Breast epithelium (tissue), 4 donors: ENCODE measurements around the gene TUBA3D. TPM values are rescaled to one million over a fixed set of nuclear protein-coding genes. Genes with fewer than 3 reads are reported as not detected.
"Not testable (repeated sequence)": the region's sequence is repeated elsewhere in the genome, so short reads cannot be mapped to it uniquely, and the experiment has no call there.

Experiments
- DNase-seq, 2 donors: peaks; one replicate each; pipeline ENCODE4 v3.0.0-alpha.2; 2019; ENCODE audit warnings: low spot score in 2 of 2
- H3K27ac ChIP-seq, 2 donors: fragments of 200-600 bp; sonication (generic) in 1 of 2; one replicate each; pipeline ENCODE4 v1.5.1; 2016 to 2019; ENCODE audit warnings: mild to moderate bottlenecking in 1 of 2
- H3K27me3 ChIP-seq, 2 donors: fragments of 200-600 bp; sonication (generic) in 1 of 2; one replicate each; pipeline versions ENCODE4 v1.5.1 to v1.6.0; 2017 to 2019; ENCODE audit warnings: control low read depth in 1 of 2, mild to moderate bottlenecking in 1 of 2
- H3K36me3 ChIP-seq: fragments of 200-600 bp; one replicate; pipeline ENCODE4 v1.5.1; 2019
- H3K4me1 ChIP-seq, 2 donors: fragments of 200-600 bp; sonication (generic); one replicate each; pipeline ENCODE4 v1.5.1; 2016 to 2019; ENCODE audit warnings: control low read depth in 1 of 2
- H3K4me3 ChIP-seq, 3 donors: fragments of 200-600 bp; sonication (generic); 1 replicate in 2 of 3; 2 replicates in 1 of 3; pipeline ENCODE4 v1.5.1; 2016 to 2019; ENCODE audit warnings: mild to moderate bottlenecking in 3 of 3, moderate library complexity in 2 of 3
- H3K9me3 ChIP-seq, 2 donors: fragments of 200-600 bp; sonication (generic) in 1 of 2; one replicate each; pipeline ENCODE4 v1.5.1; 2016 to 2019; ENCODE audit warnings: control low read depth in 1 of 2
- CTCF ChIP-seq, 3 donors: fragments of 450-650 bp; IDR thresholded peaks; one replicate each; pipeline ENCODE4 v1.5.1; 2016 to 2017; ENCODE audit warnings: antibody characterized with exemption in 3 of 3, mild to moderate bottlenecking in 3 of 3, moderate library complexity in 3 of 3
- POLR2A ChIP-seq: fragments of 450-650 bp; IDR thresholded peaks from one replicate; pipeline ENCODE4 v1.6.1; 2016; ENCODE audit warnings: antibody characterized with exemption, mild to moderate bottlenecking, moderate library complexity
- POLR2AphosphoS5 ChIP-seq, 3 donors: sonication (generic); formaldehyde crosslinking; IDR thresholded peaks; one replicate each; pipeline ENCODE4 v1.6.1; 2017; ENCODE audit warnings: antibody characterized with exemption in 3 of 3
- intact Hi-C: fragments of 100-400 bp; cut with DNase I; formaldehyde crosslinking; loops from one replicate; pipeline ENCODE4 v1.15.1; 2023; ENCODE audit warnings: low total_unique reads
- total RNA-seq, 3 donors: library from RNA; depleted of rRNA; stranded (reverse); fragments of >200 nt; gene quantifications; one replicate each; pipeline ENCODE4 v1.1.0, GENCODE V29; 2016

TUBA3D gene
- total RNA-seq, 3 donors from 2014 or later: not detected

- no peak for DNase-seq
Measured at GRCh38 chr2:131517106-131517831, 41.4 kb downstream of the TUBA3D start.

GRCh38 chr2:131517856-131518255, 41.9 kb downstream of the TUBA3D start:
- H3K4me3 ChIP-seq, H3K27me3 ChIP-seq, H3K4me1 ChIP-seq, H3K36me3 ChIP-seq, DNase-seq, H3K9me3 ChIP-seq, H3K27ac ChIP-seq, intact Hi-C loops: not testable (repeated sequence)

More at GRCh38 chr2:131517106-131517831, 41.4 kb downstream of the TUBA3D start:
- Histone ChIP-seq H3K9me3 (no peaks in the 10 kb centered on the region), H3K4me3 (no peak overlapping the region), H3K27me3 (no peaks in the 10 kb centered on the region), H3K36me3 (no peaks in the 10 kb centered on the region), H3K27ac (no peak overlapping the region), H3K4me1 (no peaks in the 10 kb centered on the region)
- intact Hi-C loops: no loop called here
- TF ChIP-seq POLR2A (no peak), CTCF (IDR thresholded peaks at IDR 0.05) (no peak), POLR2AphosphoS5 (IDR thresholded peaks at IDR 0.05) (no peak)

GRCh38 chr2:131518531-131518930, 42.6 kb downstream of the TUBA3D start:
- intact Hi-C loops, H3K27me3 ChIP-seq, H3K36me3 ChIP-seq, H3K9me3 ChIP-seq, DNase-seq, H3K27ac ChIP-seq, H3K4me1 ChIP-seq, H3K4me3 ChIP-seq: not testable (repeated sequence)

- TF ChIP-seq POLR2A (no peak), POLR2AphosphoS5 (IDR thresholded peaks at IDR 0.05) (no peak), CTCF (IDR thresholded peaks at IDR 0.05) (no peak)
- Histone ChIP-seq H3K27me3 (no peaks in the 10 kb centered on the region), H3K36me3 (no peaks in the 10 kb centered on the region), H3K27ac (no peak overlapping the region), H3K4me3 (no peak overlapping the region), H3K4me1 (no peaks in the 10 kb centered on the region), H3K9me3 (no peaks in the 10 kb centered on the region)
- intact Hi-C loops: no loop called here
- DNase-seq: no peak
Measured at GRCh38 chr2:131519466-131519865, 43.5 kb downstream of the TUBA3D start.

GRCh38 chr2:131519871-131520470, 44.1 kb downstream of the TUBA3D start:
- H3K36me3 ChIP-seq, H3K27me3 ChIP-seq, DNase-seq, H3K27ac ChIP-seq, H3K9me3 ChIP-seq, H3K4me1 ChIP-seq, H3K4me3 ChIP-seq, intact Hi-C loops: not testable (repeated sequence)

- Histone ChIP-seq H3K36me3 (no peaks in the 10 kb centered on the region), H3K27ac (no peak overlapping the region), H3K4me3 (no peak overlapping the region), H3K9me3 (no peaks in the 10 kb centered on the region), H3K27me3 (no peaks in the 10 kb centered on the region), H3K4me1 (no peaks in the 10 kb centered on the region)
- intact Hi-C loops: no loop called here
- TF ChIP-seq POLR2A (no peak), CTCF (IDR thresholded peaks at IDR 0.05) (no peak), POLR2AphosphoS5 (IDR thresholded peaks at IDR 0.05) (no peak)
- DNase-seq: no peak
Measured at GRCh38 chr2:131520526-131520925, 44.6 kb downstream of the TUBA3D start.

GRCh38 chr2:131521524-131521923, 45.6 kb downstream of the TUBA3D start:
- H3K9me3 ChIP-seq, intact Hi-C loops, H3K27ac ChIP-seq, H3K4me3 ChIP-seq, DNase-seq, H3K36me3 ChIP-seq, H3K27me3 ChIP-seq, H3K4me1 ChIP-seq: not testable (repeated sequence)
